ENCODE results near the gene ADSS2.
"Not testable (repeated sequence)": the region's sequence is repeated elsewhere in the genome, so short reads cannot be mapped to it uniquely, and the experiment has no call there.

ADSS2 gene

DNA sequence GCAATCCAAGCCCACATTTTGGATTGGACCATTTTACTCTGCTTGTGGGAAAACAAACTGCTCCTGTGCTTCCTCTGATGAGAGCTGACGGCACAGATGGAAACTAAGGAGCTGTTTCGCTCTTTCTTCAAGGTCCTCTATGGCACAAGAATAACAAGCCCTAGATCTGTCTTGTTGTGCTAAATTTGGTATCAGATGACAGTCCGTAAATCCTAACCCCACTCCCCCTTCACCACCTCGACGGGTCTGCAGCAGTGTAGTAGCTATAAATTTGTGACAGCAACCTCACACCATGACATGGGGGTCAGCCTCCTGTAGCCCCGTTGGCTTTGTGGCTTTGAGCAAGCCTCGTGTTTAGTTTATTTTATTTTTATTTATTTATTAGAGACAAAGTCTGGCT lies 85.9 kb downstream of the ADSS2 start:
- no peak for DNase-seq (ENCODE audit: low spot score)

DNA sequence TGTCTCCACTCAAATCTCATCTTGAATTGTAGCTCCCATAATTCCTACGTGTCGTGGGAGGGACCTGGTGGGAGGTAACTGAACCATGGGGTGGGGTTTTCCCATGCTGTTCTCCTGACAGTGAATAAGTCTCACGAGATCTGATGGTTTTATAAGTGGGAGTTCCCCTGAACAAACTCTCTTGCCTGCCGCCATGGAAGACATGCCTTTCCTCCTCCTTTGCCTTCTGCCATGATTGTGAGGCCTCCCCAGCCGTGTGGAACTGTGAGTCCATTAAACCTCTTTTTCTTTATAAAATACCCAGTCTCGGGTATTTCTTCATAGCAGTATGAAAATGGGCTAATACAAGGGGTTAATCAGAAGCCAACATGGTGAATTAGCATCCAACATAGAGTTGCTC lies 86.4 kb downstream of the ADSS2 start:
- not testable (repeated sequence) for DNase-seq (ENCODE audit: low spot score)

- no peak for DNase-seq (ENCODE audit: low spot score)
Observed at GRCh38 chr1:244362476-244362875, 89.2 kb downstream of the ADSS2 start.

DNA sequence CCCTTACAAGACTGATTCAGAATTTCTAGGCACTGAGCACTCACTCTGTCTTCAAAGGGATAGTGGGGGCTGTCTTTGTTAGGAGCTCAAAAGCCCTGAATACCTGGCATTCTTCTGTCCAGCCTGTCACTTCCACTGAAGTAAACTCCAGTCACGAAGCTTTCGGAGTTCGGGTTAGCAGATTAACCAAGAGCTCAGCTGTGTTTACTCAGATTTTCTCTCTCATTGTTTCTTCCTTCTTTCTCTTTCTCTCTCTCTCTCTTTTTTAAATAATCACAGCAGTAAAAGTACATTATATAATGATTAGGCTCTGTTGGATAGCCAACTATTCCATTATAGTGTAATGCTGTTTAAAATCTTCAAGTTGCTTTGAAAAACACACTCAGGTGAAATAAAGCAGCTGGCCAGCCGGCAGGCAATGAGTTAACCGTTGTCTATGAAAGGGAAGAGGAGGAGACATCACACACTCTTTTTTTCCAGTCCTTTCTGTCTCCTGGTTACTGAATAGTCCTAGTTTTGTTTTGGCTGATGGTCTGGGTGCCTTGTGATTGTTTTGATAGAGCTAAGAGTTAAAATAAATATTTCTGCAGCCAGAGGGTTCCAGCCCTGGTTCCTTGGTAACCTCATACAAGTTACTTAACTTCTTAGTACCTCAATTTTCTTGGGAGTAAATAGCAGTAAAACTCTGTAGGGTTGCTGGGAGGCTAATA lies 89.8 kb downstream of the ADSS2 start:
- DNase-seq (ENCODE audit: low spot score): no peak

Data from RKO (cell line).